ENCODE results near the gene RRP12.

RRP12 gene

DNA sequence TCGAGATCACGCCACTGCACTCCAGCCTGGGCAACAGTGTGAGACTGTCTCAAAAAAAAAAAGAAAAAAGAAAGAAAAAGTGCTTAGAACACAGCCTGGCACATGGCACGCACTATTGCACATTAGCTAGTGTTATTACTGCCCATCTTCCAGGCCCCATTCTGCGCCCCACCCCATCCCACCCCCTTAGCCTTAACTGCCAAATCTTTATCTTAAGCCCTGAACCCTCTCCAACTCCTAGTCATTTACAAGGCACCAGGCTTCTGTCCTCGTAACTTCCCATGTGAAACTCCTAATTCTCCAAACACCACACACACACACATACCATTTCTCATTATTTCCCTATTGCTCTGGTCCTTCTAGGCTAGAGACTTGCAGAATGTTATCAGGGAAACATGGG is 71.4 kb downstream of the RRP12 start:
- TF ChIP-seq FOXK2 (IDR thresholded peaks at IDR 0.05), result no peak
- TF ChIP-seq BHLHE40 (IDR thresholded peaks at IDR 0.05; ENCODE audit: borderline replicate concordance), result no peak
- TF ChIP-seq SP1 (IDR thresholded peaks at IDR 0.05), result no peak
- no peak for TF ChIP-seq ELF4 (IDR thresholded peaks at IDR 0.05)
- TF ChIP-seq ARNT (IDR thresholded peaks at IDR 0.05), result no peak
- TF ChIP-seq NFRKB (IDR thresholded peaks at IDR 0.05), result no peak
- no peak for TF ChIP-seq L3MBTL2 (conservative IDR thresholded peaks at IDR 0.05)
- no peak for TF ChIP-seq PKNOX1 (IDR thresholded peaks at IDR 0.05)
- no peak for TF ChIP-seq TARDBP (IDR thresholded peaks at IDR 0.05)
- TF ChIP-seq FOXA1 (IDR thresholded peaks at IDR 0.05), result no peak
- TF ChIP-seq SUZ12 (IDR thresholded peaks at IDR 0.05), result no peak
- TF ChIP-seq CTBP1 (IDR thresholded peaks at IDR 0.05; ENCODE audit: borderline replicate concordance), result no peak
- POLR2A ChIA-PET, result interaction anchor here (1.1 kb wide), 1 partner anchor 10 kb away, joined by 5 read pairs; the partner anchor contains the start of gene FRAT1
- DNase-seq (ENCODE audit: extremely low spot score), result no peak
- CTCF ChIA-PET, result interaction anchor here (0.7 to 1.7 kb wide), 2 partner anchors 51 to 243 kb away, joined by 3 to 18 read pairs; no protein-coding TSS in a partner anchor

GRCh38 chr10:97328646-97329453 is 72.3 kb downstream of the RRP12 start:
- TF ChIP-seq PKNOX1 (IDR thresholded peaks at IDR 0.05), result peak; percentile 77
- peak; percentile 66; the same call in 1 of the 2 replicates for TF ChIP-seq CTBP1 (IDR thresholded peaks at IDR 0.05; ENCODE audit: borderline replicate concordance)
- no peak for TF ChIP-seq ELF4 (IDR thresholded peaks at IDR 0.05)
- DNase-seq (ENCODE audit: extremely low spot score), result no peak
- ChIA-PET POLR2A (interaction anchor here (0.6 to 2.7 kb wide), 3 partner anchors 9 to 1239 kb away, joined by 3 to 9 read pairs (median 5); partner anchors contain the start of genes ARHGAP19 and FRAT1), CTCF (no interaction called here)

DNA sequence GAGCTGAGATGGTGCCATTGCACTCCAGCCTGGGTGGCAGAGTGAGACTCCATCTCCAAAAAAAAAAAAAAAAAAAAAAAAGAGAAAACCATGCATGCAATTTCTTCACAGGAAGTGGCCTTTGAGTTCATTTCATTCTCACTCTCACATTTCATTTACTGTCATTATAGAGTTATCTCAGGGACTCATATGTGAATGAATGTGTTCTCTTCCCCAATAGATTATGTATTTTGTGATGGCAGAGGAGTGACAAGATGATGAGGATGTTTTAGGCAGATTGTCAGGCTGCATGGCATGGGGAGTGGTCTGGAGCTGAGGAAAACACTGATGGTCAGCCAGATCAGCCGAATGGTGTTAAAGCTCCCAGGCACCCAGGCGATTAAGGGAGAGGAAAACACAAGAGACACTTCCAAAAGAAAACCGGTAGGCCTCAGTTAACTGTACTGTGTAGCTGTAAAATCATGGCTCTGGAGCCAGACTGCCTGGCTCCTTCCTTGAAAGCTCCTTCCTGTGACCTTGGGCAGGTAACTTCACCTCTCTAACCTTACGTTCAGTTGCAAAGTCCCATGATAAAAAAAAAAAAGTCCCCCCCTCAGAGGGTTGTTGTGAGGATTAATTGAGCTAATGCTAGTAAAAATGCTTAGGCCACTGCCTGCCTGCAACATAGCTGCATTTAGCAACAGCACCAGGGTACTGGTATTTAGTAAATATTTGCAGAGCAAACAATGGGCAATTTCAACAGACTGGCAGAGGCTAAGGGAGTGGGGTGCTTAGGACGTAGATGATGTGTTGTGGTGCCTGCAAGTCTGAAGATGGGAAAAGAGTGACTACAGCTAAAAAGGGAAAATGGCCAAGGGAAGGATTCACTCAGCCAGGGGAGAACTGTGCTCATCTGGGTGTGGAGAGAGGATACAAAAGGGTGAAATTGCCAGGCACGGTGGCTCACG is 73.5 kb downstream of the RRP12 start:
- ChIA-PET CTCF (interaction anchor here (0.6 to 1.1 kb wide), 3 partner anchors 49 to 255 kb away, joined by 3 to 6 read pairs (median 4); no protein-coding TSS in a partner anchor), POLR2A (interaction anchor here (2.7 kb wide), 1 partner anchor 36 kb away, joined by 9 read pairs; the partner anchor contains the start of gene ARHGAP19)
- TF ChIP-seq TARDBP (IDR thresholded peaks at IDR 0.05) (no peak), SUZ12 (IDR thresholded peaks at IDR 0.05) (no peak), ZNF384 (IDR thresholded peaks at IDR 0.05) (no peak), FOXA1 (IDR thresholded peaks at IDR 0.05) (no peak), NFRKB (IDR thresholded peaks at IDR 0.05) (no peak), FOXK2 (IDR thresholded peaks at IDR 0.05) (no peak), HDGF (IDR thresholded peaks at IDR 0.05; ENCODE audit: borderline replicate concordance) (no peak), ARNT (IDR thresholded peaks at IDR 0.05) (no peak), CTBP1 (IDR thresholded peaks at IDR 0.05; ENCODE audit: borderline replicate concordance) (no peak), ELF4 (IDR thresholded peaks at IDR 0.05) (no peak)
- DNase-seq (ENCODE audit: extremely low spot score), result no peak

DNA sequence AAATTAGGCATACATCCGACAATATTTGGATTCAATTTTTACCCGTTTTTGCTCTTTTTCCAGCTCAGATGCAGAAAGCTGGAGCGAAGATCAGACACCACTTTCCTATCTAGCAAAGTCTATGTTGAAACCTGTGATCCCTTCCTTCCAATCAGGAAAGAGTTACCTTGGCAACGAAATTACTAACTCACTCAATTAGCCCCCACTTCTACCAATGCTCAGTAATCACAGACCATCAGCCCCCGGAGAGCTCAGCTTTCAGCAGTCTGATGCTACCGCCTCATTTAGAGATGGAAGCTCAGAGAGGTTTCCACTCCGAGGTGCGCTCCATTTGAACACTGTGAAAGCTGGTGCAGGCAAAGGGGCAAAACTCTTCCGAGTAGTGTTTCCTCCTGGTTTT is 75.4 kb downstream of the RRP12 start:
- ChIA-PET POLR2A (interaction anchor here (1.3 to 1.4 kb wide), 2 partner anchors 8 to 34 kb away, joined by 3 to 4 read pairs; partner anchors contain the start of gene ARHGAP19), CTCF (no interaction called here)
- no peak for TF ChIP-seq LEF1 (IDR thresholded peaks at IDR 0.05; ENCODE audit: borderline replicate concordance)
- no peak for TF ChIP-seq FOXK2 (IDR thresholded peaks at IDR 0.05)
- no peak for TF ChIP-seq PKNOX1 (IDR thresholded peaks at IDR 0.05)
- TF ChIP-seq SUZ12 (IDR thresholded peaks at IDR 0.05), result no peak
- TF ChIP-seq BHLHE40 (IDR thresholded peaks at IDR 0.05; ENCODE audit: borderline replicate concordance), result no peak
- TF ChIP-seq HDGF (IDR thresholded peaks at IDR 0.05; ENCODE audit: borderline replicate concordance), result no peak
- TF ChIP-seq NFRKB (IDR thresholded peaks at IDR 0.05), result no peak
- TF ChIP-seq TARDBP (IDR thresholded peaks at IDR 0.05), result no peak
- TF ChIP-seq L3MBTL2 (conservative IDR thresholded peaks at IDR 0.05), result no peak
- TF ChIP-seq ELF4 (IDR thresholded peaks at IDR 0.05), result no peak
- TF ChIP-seq FOXM1 (IDR thresholded peaks at IDR 0.05; ENCODE audit: borderline replicate concordance), result no peak
- no peak for TF ChIP-seq ARNT (IDR thresholded peaks at IDR 0.05)
- TF ChIP-seq ZNF384 (IDR thresholded peaks at IDR 0.05), result no peak
- TF ChIP-seq SP1 (IDR thresholded peaks at IDR 0.05), result no peak
- no peak for TF ChIP-seq CTBP1 (IDR thresholded peaks at IDR 0.05; ENCODE audit: borderline replicate concordance)
- TF ChIP-seq FOXA1 (IDR thresholded peaks at IDR 0.05), result no peak
- DNase-seq (ENCODE audit: extremely low spot score), result no peak

GRCh38 chr10:97323501-97323900 is 77.6 kb downstream of the RRP12 start:
- POLR2A ChIA-PET, result interaction anchor here (1.1 kb wide), 1 partner anchor 10 kb away, joined by 3 read pairs; no protein-coding TSS in a partner anchor
- no peak for DNase-seq (ENCODE audit: extremely low spot score)
- CTCF ChIA-PET, result no interaction called here
- TF ChIP-seq FOXM1 (IDR thresholded peaks at IDR 0.05; ENCODE audit: borderline replicate concordance) (no peak), ELF4 (IDR thresholded peaks at IDR 0.05) (no peak), ZNF384 (IDR thresholded peaks at IDR 0.05) (no peak), LEF1 (IDR thresholded peaks at IDR 0.05; ENCODE audit: borderline replicate concordance) (no peak), SP1 (IDR thresholded peaks at IDR 0.05) (no peak), CTBP1 (IDR thresholded peaks at IDR 0.05; ENCODE audit: borderline replicate concordance) (no peak), FOXA1 (IDR thresholded peaks at IDR 0.05) (no peak), L3MBTL2 (conservative IDR thresholded peaks at IDR 0.05) (no peak), NFRKB (IDR thresholded peaks at IDR 0.05) (no peak), TARDBP (IDR thresholded peaks at IDR 0.05) (no peak), BHLHE40 (IDR thresholded peaks at IDR 0.05; ENCODE audit: borderline replicate concordance) (no peak), ARNT (IDR thresholded peaks at IDR 0.05) (no peak)
